ENCODE data around the gene MARS1.
A peak's percentile ranks its signal among the peaks of the same experiment; 100 is the strongest.
"Not testable (repeated sequence)": the region's sequence is repeated elsewhere in the genome, so short reads cannot be mapped to it uniquely, and the experiment has no call there.

Gene MARS1

DNA sequence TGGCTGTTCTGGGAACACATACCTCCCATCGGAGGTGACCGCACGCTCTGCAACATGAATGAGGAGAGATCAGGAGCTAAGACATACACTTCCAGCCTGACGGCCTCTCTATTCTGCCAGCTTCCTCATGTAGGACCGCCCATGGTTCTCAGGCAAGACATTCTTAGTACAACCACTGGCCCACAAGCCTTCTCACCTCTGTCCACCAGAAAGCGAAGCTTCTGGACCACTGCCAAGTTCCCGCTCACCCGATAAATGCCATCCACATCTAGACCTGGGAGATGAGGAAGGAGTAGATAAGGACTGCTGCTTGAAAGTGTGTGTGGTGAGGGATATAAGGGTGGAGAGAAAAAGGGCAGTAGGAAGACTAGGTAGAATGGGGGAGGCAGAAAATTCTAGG, 13.4 kb upstream of the MARS1 start:
- DNase-seq: no peak

- DNase-seq: no peak
Measured at GRCh38 chr12:57474862-57475261, 13.0 kb upstream of the MARS1 start.

DNA sequence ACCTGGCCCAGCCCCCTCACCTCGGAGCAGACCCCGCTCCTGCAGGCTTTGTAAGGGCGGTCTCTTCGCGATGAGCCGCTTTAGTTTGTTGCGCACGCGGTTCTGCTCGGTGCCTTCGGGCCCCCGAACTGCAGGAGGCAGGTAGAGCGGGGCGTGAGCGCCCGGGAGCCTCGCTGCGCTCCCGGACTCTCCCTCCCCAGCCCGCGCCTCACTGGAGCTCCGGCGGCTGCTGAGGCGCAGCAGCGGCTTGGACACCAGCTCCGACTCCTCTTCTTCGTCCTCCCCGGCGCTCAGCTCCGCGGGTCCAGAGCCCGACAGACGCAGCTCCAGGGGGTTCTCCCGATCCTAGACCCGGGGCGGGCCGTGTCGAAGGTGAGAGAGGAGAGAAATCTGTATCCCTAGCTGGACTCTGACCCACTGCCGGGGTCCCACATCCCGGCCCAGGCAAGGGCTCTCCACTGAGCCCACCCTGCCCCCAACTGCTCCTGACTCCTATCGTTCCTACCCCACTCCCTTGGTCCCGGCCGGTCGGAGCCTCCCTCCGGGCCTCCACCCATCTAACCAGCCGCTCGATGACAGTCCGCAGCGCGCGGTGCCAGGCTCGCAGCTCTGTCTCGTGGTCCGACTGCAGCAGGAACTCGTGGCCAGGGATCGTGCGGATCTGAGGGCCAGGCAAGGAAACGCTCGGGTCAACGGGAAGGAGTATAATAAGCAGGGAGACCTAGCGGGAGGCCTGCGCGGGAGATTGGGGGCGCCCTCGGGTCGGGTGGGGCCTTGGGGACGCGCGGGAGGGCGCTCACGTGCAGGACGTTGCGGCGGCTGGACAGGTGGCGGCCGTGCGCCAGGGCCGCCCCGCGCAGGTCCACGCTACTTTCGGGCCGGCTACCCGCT, 12.4 kb upstream of the MARS1 start:
- no peak for DNase-seq

DNA sequence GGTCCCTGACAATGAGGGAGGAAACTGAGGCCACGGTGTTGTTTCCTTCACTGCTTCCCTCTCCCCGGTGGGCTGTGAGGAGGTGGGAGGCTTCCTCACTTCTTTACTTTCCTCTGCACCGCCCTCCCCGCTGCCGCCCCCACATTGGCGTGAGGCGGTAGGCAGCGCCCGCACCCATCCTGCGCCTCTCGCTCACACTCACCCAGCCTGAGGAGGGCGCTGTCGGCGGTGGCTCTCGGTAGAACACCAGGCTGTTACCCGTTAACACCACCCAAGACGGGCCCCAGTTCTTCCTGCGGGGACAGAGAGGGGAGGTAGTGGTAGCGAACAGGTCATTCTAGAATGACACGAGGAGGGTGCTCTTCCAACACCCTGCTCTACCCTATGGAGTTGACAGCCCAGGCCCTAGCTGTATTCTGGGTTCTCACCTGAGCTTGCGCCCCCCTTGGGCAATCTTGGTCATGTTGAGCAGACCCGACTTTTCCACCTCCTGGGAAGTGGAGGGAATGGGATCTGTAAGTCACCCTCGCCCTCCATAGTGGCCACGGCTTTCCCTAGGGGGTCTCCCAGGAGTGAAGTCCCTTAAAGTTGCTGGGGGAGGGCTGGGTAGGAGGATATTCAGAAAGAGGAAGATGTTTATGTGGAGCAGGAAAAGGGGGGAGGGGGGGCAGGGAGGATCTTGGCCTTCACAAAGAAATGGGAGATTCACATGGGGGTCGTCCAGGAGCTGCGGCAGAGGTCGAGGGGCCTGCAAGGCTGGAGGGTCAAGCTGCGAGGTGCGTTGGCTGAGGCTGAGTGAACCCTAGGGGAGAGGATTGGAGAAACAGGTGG, 11.5 kb upstream of the MARS1 start:
- DNase-seq: no peak

- no peak for DNase-seq
Measured at GRCh38 chr12:57476993-57477709, 10.7 kb upstream of the MARS1 start.

GRCh38 chr12:57477710-57478681, 9.9 kb upstream of the MARS1 start:
- DNase-seq: no peak

GRCh38 chr12:57479043-57479375, 8.9 kb upstream of the MARS1 start:
- DNase-seq: no peak

DNA sequence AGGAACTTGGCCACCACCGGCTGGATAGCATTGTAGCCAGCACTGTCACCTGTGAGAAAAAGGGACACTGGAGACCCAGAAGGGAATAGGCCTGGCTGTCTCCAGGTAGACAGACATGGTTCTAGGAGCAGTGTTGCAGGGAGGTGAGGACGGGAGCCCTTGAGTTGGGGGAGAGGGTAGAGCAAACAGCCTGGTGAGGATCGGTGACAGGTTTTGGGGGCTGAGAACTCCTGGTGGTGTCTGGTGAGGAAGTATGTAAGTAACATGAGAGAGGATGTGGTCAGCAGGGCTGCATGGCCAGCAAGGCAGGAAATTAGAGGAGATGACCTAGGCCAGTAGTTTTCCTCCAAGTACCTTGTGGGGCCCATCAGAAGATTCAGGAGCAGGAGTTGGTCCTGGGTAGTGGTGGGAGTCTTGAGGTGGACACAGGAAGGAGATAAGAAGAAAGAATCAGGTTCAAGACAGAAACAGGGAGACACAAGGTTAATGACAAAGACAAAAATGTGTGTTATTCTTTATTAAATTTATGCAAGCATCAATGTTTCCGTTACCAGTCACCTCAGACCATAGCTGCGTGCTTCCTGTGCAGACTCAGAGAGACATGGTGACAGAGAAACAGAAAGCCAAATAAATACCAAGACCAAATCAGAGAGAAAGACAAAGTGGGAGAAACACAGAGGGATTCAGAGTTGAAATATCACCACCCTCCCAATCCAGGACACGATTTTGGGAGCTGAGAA, 8.3 kb upstream of the MARS1 start, which contains the start of gene ARHGAP9:
Gene ARHGAP9 (minus strand): TSS at position 491 of the 740 bp plus-strand sequence. CDS start 460 bp downstream, at position 31.
- DNase-seq: no peak

DNA sequence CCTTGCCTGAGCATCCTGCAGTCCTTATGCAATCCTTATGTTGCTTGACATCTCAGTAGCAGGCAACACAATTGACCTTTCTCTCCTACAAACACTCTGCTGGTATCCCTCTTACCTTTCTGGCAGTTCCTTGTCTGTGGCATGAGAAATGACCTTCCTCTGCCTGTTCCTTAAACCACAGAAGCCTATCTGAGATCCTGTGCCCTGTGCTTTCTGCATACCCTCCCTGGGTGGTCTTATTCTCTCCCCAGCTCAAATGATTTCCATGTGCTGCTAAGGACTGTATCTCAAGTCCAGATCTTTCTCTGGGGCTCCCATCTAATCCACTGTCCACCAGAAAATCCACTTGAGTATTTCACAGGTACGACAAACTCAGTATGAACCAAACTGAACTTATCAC, 6.2 kb upstream of the MARS1 start:
- no peak for DNase-seq

GRCh38 chr12:57483466-57483865, 4.4 kb upstream of the MARS1 start:
- no peak for DNase-seq

DNA sequence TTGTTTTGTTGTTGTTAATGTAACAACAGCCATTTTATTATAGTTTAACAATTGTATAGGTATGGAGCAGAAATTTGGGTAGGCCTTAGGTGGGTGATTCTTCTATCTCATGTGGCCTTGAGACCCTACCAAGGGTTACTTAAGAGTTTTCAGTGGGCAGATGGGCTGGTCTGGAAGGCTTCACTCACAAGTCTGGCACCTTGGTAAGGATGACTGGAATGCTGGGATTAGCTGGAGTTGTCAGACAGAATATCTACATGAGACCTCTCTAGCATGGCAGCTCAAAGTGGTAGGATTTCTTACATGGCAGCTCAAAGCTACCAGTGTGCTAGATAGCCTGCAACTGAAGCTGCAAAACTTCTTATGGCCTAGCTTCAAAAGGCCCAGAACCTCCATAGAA, 2.2 kb upstream of the MARS1 start:
- DNase-seq: no peak

GRCh38 chr12:57487055-57487596, 742 bp upstream of the MARS1 start:
- no peak for DNase-seq

DNA sequence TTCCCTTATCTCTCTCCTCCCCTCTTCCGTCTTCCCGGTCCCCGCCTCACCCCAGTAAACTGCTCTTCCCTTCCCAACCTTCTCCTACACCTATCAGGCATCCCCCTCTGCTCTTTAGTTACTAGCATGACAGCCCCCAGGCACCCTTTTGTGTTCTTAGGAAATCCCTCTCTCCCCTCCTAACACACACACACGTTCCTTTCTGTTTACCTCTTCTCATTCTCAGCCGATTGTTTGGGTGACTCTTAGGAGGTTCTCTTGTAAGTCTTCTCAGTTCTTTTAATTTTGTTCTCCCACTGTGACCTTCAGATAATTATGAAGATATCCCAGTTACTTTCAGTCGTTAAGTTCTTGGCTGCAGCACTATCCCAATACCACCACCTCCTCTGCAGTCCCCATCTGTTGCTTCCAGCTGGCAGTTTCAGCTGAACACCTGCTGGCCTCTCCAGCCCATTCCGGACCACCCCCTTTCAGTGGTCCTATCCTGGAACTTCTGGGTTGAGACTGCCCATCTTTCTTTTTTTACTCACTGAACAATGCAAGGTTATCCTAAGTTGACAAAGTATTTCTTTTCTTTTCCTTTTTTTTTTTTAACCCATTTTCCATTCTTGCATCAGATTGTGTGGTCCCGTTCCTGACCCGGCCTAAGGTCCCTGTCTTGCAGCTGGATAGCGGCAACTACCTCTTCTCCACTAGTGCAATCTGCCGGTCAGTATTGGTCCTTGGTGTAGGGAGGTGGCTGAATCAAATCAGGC, 711 bp downstream of the MARS1 start:
- no peak for DNase-seq

DNA sequence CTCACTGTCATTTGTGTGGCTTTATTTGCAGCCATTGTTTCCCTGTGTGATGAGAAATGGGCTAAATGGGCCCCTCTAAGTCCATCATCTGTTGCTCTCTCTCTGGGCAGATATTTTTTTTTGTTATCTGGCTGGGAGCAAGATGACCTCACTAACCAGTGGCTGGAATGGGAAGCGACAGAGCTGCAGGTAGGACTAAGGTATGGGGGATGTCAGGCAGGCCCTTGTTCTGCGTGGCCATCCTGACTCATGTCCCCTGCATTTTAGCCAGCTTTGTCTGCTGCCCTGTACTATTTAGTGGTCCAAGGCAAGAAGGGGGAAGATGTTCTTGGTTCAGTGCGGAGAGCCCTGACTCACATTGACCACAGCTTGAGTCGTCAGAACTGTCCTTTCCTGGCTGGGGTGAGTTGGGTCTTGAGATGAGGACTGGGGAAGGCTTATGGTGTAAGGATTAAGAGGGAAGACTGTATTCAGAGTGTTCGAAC, 1.3 kb downstream of the MARS1 start:
- DNase-seq: no peak

- DNase-seq: no peak
Measured at GRCh38 chr12:57490126-57490525, 2.3 kb downstream of the MARS1 start.

DNA sequence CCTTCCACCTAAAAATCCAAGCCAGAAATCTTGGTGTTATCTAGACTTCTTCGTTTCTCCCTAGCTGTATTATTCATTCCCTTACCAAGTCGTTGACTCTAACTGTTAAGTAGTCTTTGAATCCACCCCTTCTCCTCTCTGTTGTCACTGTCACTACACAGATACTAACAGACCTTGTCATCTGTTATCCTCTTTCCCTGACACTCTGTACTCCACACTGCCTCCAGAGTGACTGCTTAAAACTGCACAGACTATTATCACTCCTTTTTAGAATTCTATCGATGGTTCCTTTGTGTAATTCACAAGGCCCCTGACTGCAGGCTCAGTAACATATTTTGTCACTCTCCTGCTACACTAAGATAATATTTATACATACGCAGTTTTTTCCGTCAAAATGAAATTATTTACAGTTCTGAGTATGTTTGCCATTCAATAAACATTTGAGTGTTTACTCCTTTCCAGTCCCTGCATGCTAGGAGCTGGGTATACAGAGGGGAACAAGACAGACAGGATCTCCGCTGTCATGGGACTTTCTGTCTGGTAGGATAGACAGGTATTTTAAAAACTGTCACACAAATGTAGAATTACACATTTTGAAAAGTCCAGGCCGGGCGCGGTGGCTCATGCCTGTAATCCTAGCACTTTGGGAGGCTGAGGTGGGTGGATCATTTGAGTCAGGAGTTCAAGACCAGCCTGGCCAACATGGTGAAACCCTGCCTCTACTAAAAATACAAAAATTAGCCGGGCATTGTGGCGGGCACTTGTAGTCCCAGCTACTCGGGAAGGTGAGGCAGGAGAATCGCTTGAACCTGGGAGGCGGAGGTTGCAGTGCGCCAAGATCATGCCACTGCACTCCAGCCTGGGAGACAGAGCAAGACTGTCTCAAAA, 3.8 kb downstream of the MARS1 start:
- DNase-seq: peak in 1 of 2 experiments; percentile 10

DNA sequence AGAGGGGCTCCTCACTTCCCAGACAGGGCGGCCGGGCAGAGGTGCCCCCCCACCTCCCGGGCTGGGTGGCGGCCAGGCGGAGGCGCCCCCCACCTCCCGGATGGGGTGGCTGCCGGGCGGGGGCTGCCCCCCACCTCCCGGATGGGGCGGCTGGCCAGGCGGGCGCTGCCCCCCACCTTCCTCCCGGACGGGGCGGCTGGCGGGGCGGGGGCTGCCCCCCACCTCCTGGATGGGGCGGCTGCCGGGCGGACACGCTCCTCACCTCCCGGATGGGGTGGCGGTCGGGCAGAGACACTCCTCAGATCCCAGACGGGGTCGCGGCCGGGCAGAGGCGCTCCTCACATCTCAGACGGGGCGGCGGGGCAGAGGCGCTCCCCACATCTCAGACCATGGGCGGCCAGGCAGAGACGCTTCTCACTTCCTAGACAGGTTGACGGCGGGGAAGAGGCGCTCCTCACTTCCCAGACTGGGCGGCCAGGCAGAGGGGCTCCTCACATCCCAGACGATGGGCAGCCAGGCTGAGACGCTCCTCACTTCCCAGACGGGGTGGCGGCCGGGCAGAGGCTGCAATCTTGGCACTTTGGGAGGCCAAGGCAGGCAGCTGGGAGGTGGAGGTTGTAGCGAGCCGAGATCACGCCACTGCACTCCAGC, 7.3 kb downstream of the MARS1 start:
- not testable (repeated sequence) for DNase-seq

- no peak for DNase-seq
Measured at GRCh38 chr12:57496822-57497221, 9.0 kb downstream of the MARS1 start.

All from NCI-H2081 (cell line).